Spleen (tissue), 11 donors: ENCODE measurements around the gene DENND4B. TPM values are rescaled to one million over a fixed set of nuclear protein-coding genes. Genes with fewer than 3 reads are reported as not detected.

Experiments used
- DNase-seq: peaks from one replicate; pipeline ENCODE4 v3.0.0-alpha.2; 2020
- H3K27ac ChIP-seq, 8 donors: fragments of 200-600 bp; sonication (generic) in 7 of 8; 1 replicate in 4 of 8; 2 replicates in 4 of 8; pipeline versions ENCODE4 v1.5.0 to v1.8.0; 2016 to 2021; ENCODE audit warnings: inconsistent platforms in 4 of 8, mild to moderate bottlenecking in 4 of 8, moderate library complexity in 1 of 8
- H3K27me3 ChIP-seq, 7 donors: fragments of 200-600 bp; sonication (generic) in 6 of 7; replicated peaks in 1 of 7; 1 replicate in 4 of 7; 2 replicates in 3 of 7; pipeline versions ENCODE4 v1.5.0 to v1.8.0; 2016 to 2021; ENCODE audit warnings: inconsistent platforms in 3 of 7, mild to moderate bottlenecking in 1 of 7
- H3K36me3 ChIP-seq, 6 donors: fragments of 200-600 bp; sonication (generic) in 5 of 6; 1 replicate in 4 of 6; 2 replicates in 2 of 6; pipeline versions ENCODE4 v1.5.0 to v1.8.0; 2016 to 2021; ENCODE audit warnings: inconsistent platforms in 2 of 6
- H3K4me1 ChIP-seq, 6 donors: fragments of 200-600 bp; sonication (generic) in 5 of 6; 1 replicate in 3 of 6; 2 replicates in 3 of 6; pipeline versions ENCODE4 v1.5.0 to v1.8.0; 2016 to 2021; ENCODE audit warnings: inconsistent platforms in 3 of 6
- H3K4me3 ChIP-seq, 8 donors: fragments of 200-600 bp; sonication (generic) in 7 of 8; 1 replicate in 4 of 8; 2 replicates in 4 of 8; pipeline versions ENCODE4 v1.5.0 to v1.8.0; 2016 to 2021; ENCODE audit warnings: inconsistent platforms in 4 of 8, mild to moderate bottlenecking in 4 of 8, moderate library complexity in 2 of 8
- H3K9me3 ChIP-seq, 8 donors: fragments of 200-600 bp; sonication (generic) in 7 of 8; 1 replicate in 4 of 8; 2 replicates in 4 of 8; pipeline versions ENCODE4 v1.5.0 to v1.8.0; 2016 to 2021; ENCODE audit warnings: inconsistent platforms in 4 of 8
- POLR2A ChIP-seq, 3 donors: fragments of 450-650 bp; IDR thresholded peaks; one replicate each; pipeline ENCODE4 v1.5.1; 2017; ENCODE audit warnings: antibody characterized with exemption in 3 of 3, mild to moderate bottlenecking in 1 of 3
- POLR2AphosphoS5 ChIP-seq, 3 donors: sonication (generic); formaldehyde crosslinking; IDR thresholded peaks; one replicate each; pipeline ENCODE4 v1.5.1; 2017; ENCODE audit warnings: antibody characterized with exemption in 3 of 3
- whole genome bisulfite sequencing, 5 donors: extraction: QIAGEN DNeasy Blood & Tissue Kit in 3 of 5; methylation state at CpG; one replicate each; pipeline versions ENCODE4 v1.1.5 to v1.1.7; 2013 to 2018; 5-methylcytosine and 5-hydroxymethylcytosine counted together
- intact Hi-C: fragments of 100-400 bp; cut with DNase I; formaldehyde crosslinking; loops from one replicate; pipeline ENCODE4 v1.15.0; 2023; ENCODE audit warnings: low total_unique reads
- polyA plus RNA-seq, 3 donors: library from polyadenylated mRNA; stranded (reverse); fragments of 200-250 nt; gene quantifications; one replicate each; pipeline ENCODE4 v1.2.1, GENCODE V29; 2013
- total RNA-seq, 7 donors: library from RNA; depleted of rRNA in 3 of 7; stranded (reverse); fragments of >200 nt in 3 of 7; fragmentation: NEBNext Ultra II Directional in 4 of 7; extraction: Animal tissue kit (Norgen Biotek cat#: 25700) in 4 of 7; gene quantifications; one replicate each; pipeline versions ENCODE4 v1.1.0 to v1.2.1, GENCODE V29; 2016 to 2021
- TF ChIP-seq, protein P1 (sequence below), 11 experiments: fragments of 200-600 bp in 7 of 11; fragments of 450-650 bp in 4 of 11; sonication (generic) in 4 of 11; IDR thresholded peaks in 8 of 11; conservative IDR thresholded peaks in 3 of 11; 1 replicate in 7 of 11; 2 replicates in 4 of 11; pipeline versions ENCODE4 v1.4.0 to v1.8.0; 2016 to 2021; ENCODE audit warnings: antibody characterized with exemption in 11 of 11, inconsistent platforms in 4 of 11, mild to moderate bottlenecking in 1 of 11
- donor health status: healthy with polysubstance abuse.
- donor health status: DM: no; HTN: no; CAD: no; lungs with moderate emphysema.
- donor health status: DM: no; HTN: no; CAD: no.
- donor health status: Bipolar disorder and iron deficiency.
- donor health status: healthy.
- donor health status: DM: no; HTN: no; CAD: no.
- donor health status: DM: yes; HTN: yes; CAD: no.

The DENND4B gene
- total and polyA plus RNA-seq, 10 donors: 47.7 to 211 (median 153) TPM

DNA sequence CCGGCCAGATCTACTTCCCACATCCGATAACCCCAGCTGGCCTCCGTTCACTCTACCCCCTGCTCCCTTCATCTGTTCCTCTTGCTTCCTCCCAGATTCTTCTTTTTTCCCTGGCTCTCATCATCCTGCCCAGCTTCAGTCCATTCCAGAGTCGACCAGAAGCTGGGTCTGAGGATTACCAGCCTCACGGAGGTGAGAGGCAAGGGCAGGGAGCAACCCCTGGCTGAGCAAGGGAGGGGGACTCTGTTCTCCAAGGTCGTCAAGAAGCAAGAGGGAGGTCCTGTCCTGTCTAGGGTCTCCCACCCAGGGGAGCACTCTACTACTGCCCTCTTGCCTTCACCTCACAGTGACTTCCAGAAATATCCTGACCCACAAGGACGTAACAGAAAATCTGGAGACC lies 27.0 kb upstream of the DENND4B start:
- Histone ChIP-seq H3K36me3 (peaks cover 0 to 42% (median 32%) of the 10 kb centered on the region in 6 donors), H3K27me3 (no peaks in the 10 kb centered on the region), H3K4me3 (no peak overlapping the region), H3K9me3 (no peaks in the 10 kb centered on the region), H3K4me1 (peaks cover 23 to 72% (median 39%) of the 10 kb centered on the region in 6 donors), H3K27ac (peak overlapping the region in 1 of 8 donors; percentile 31)
- intact Hi-C loops: no loop called here
- TF ChIP-seq, protein P1, sequence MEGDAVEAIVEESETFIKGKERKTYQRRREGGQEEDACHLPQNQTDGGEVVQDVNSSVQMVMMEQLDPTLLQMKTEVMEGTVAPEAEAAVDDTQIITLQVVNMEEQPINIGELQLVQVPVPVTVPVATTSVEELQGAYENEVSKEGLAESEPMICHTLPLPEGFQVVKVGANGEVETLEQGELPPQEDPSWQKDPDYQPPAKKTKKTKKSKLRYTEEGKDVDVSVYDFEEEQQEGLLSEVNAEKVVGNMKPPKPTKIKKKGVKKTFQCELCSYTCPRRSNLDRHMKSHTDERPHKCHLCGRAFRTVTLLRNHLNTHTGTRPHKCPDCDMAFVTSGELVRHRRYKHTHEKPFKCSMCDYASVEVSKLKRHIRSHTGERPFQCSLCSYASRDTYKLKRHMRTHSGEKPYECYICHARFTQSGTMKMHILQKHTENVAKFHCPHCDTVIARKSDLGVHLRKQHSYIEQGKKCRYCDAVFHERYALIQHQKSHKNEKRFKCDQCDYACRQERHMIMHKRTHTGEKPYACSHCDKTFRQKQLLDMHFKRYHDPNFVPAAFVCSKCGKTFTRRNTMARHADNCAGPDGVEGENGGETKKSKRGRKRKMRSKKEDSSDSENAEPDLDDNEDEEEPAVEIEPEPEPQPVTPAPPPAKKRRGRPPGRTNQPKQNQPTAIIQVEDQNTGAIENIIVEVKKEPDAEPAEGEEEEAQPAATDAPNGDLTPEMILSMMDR (IDR thresholded peaks at IDR 0.05 in 8 of 11, conservative IDR thresholded peaks at IDR 0.05 in 3 of 11): no peak
- peak in 1 of 3 donors; percentile 30 for TF ChIP-seq POLR2AphosphoS5 (IDR thresholded peaks at IDR 0.05)
- TF ChIP-seq POLR2A (IDR thresholded peaks at IDR 0.05): no peak
- DNase-seq: peak; percentile 59
- 82 to 92% (median 85%) methylated on average over 7 of the region's 7 CpGs for WGBS, 5 donors

DNA sequence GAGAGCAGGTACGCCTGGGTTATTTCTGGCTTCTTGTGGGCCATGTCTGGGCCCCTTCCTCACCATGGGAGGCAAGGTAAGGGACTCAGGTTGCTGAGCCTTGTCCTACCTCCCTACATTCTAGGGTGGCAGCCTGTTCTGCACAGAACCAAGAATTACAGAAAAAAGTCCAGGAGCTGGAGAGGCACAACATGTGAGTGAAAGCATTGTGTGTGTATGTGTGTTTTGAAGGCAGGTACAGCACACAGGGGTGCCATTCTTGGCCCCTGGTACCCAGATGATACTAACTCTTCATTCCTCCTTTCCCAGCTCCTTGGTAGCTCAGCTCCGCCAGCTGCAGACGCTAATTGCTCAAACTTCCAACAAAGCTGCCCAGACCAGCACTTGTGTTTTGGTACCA lies 26.6 kb upstream of the DENND4B start:
- no peak for DNase-seq

DNA sequence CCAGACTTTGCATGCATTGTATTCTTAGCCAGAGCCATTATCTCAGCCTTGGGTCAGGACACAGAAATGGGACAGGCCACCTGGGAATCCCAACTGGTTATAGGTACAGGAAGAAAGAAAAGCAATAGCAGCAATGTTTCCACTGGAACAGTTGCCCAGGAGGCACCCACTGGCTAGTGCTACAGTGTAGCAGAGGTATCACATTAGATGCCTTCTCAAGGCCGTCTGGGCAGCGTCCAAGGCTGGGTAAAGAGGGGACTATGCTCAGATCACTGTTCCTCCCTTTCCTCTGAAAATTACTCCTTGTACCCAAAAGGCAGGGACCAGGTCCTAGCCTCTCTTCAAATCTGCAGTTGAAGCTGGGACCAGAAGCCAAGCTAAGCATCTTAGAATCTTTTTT lies 23.8 kb upstream of the DENND4B start:
- TF ChIP-seq POLR2A (IDR thresholded peaks at IDR 0.05): no peak
- TF ChIP-seq, protein P1 (IDR thresholded peaks at IDR 0.05 in 8 of 11, conservative IDR thresholded peaks at IDR 0.05 in 3 of 11): no peak
- TF ChIP-seq POLR2AphosphoS5 (IDR thresholded peaks at IDR 0.05): no peak
- H3K4me3 ChIP-seq: no peak overlapping the region
- no peaks in the 10 kb centered on the region for H3K9me3 ChIP-seq
- peak; percentile 54 for DNase-seq
- H3K4me1 ChIP-seq: peaks cover 23 to 71% (median 40%) of the 10 kb centered on the region in 6 donors
- intact Hi-C loops: no loop called here
- H3K27ac ChIP-seq: no peak overlapping the region
- no peaks in the 10 kb centered on the region for H3K27me3 ChIP-seq
- WGBS, 5 donors: 58 to 87% (median 82%) methylated on average over 2 of the region's 2 CpGs
- H3K36me3 ChIP-seq: peaks cover 0 to 32% (median 25%) of the 10 kb centered on the region in 6 donors

More for the DNA sequence above, 26.6 kb upstream of the DENND4B start:
- H3K9me3 ChIP-seq: no peaks in the 10 kb centered on the region
- 93 to 99% (median 96%) methylated on average over 3 of the region's 3 CpGs for WGBS, 5 donors
- TF ChIP-seq, protein P1 (IDR thresholded peaks at IDR 0.05 in 8 of 11, conservative IDR thresholded peaks at IDR 0.05 in 3 of 11): no peak
- TF ChIP-seq POLR2AphosphoS5 (IDR thresholded peaks at IDR 0.05): no peak
- H3K27ac ChIP-seq: peak overlapping the region in 1 of 8 donors; percentile 55
- H3K36me3 ChIP-seq: peaks cover 0 to 42% (median 32%) of the 10 kb centered on the region in 6 donors
- H3K4me1 ChIP-seq: peaks cover 21 to 72% (median 39%) of the 10 kb centered on the region in 6 donors
- intact Hi-C loops: no loop called here
- no peak overlapping the region for H3K4me3 ChIP-seq
- no peaks in the 10 kb centered on the region for H3K27me3 ChIP-seq

DNA sequence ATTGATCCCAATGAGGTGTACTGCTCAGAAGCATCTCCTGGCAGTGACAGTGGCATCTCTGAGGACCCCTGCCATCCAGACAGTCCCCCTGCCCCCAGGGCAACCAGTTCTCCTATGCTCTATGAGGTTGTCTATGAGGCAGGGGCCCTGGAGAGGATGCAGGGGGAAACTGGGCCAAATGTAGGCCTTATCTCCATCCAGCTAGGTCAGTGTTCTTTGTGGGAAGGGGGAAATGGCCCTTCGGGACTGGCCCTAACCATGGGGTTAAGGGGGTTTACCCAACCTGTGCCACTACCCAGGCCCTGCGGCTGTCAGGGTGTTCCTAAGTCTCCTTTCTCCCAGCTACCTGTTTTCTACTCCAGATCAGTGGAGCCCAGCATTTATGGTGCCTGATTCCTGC lies 22.5 kb upstream of the DENND4B start:
- H3K9me3 ChIP-seq: no peaks in the 10 kb centered on the region
- H3K4me1 ChIP-seq: peaks cover 31 to 71% (median 49%) of the 10 kb centered on the region in 6 donors
- intact Hi-C loops: no loop called here
- no peaks in the 10 kb centered on the region for H3K27me3 ChIP-seq
- peak; percentile 52 for DNase-seq
- peaks cover 0 to 19% (median 12%) of the 10 kb centered on the region in 6 donors for H3K36me3 ChIP-seq
- TF ChIP-seq, protein P1 (IDR thresholded peaks at IDR 0.05 in 8 of 11, conservative IDR thresholded peaks at IDR 0.05 in 3 of 11): no peak
- TF ChIP-seq POLR2A (IDR thresholded peaks at IDR 0.05): no peak
- TF ChIP-seq POLR2AphosphoS5 (IDR thresholded peaks at IDR 0.05): no peak
- H3K4me3 ChIP-seq: peak overlapping the region in 2 of 8 donors; percentile 65 to 83
- H3K27ac ChIP-seq: peak overlapping the region in 5 of 8 donors; percentile 9 to 98 (median 96)
- 61 to 90% (median 83%) methylated on average over 1 to 2 of the region's 2 CpGs for WGBS, 5 donors
